Endothelial cell of umbilical vein (primary cell): Measurements from ENCODE around the gene FAM53B. TPM values are rescaled to one million over a fixed set of nuclear protein-coding genes. Genes with fewer than 3 reads are reported as not detected.

Experiments used
- BruUV-seq: library from RNA; stranded (reverse); fragments of 400-500 nt; replicated peaks from 2 replicates; lab custom pipeline; 2021; lab: Mats Ljungman, UMichigan
- CTCF ChIA-PET: fragments of 300-600, 350-600 bp; sonication (Branson Sonifier 250); formaldehyde crosslinking; loops from one replicate; lab custom pipeline; 2021; ENCODE audit warnings: antibody characterized with exemption, inconsistent platforms; lab: Charles Lee
- POLR2A ChIA-PET: fragments of 300-600, 350-600 bp; sonication (Branson Sonifier 250); formaldehyde crosslinking; loops from one replicate; lab custom pipeline; 2021; ENCODE audit warnings: antibody characterized with exemption, inconsistent platforms; lab: Charles Lee
- DNase-seq: peaks from one replicate; pipeline ENCODE4 v3.0.0-alpha.2; 2011; ENCODE audit warnings: low read depth, low spot score
- FAIRE-seq: peaks from 2 replicates; lab custom pipeline; 2011; peaks lifted over from hg19 to GRCh38; lab: Jason Lieb, UNC
- H2AFZ ChIP-seq: 2 replicates; pipeline ENCODE4 v1.6.0; 2012; ENCODE audit warnings: low read depth, low read length, control low read depth, inconsistent platforms
- H3K27ac ChIP-seq: 2 replicates; pipeline ENCODE4 v1.5.1; 2011; ENCODE audit warnings: low read depth, mild to moderate bottlenecking, control low read depth, low read length, moderate library complexity; ENCODE audit not compliant: insufficient read depth
- H3K27me3 ChIP-seq, 2 experiments: 2 replicates each; pipeline versions ENCODE4 v1.6.0 to v1.6.1; 2011; ENCODE audit warnings: low read length in 2 of 2, mixed read lengths in 1 of 2; ENCODE audit not compliant: control insufficient read depth in 2 of 2, insufficient read depth in 2 of 2
- H3K36me3 ChIP-seq, 2 experiments: 2 replicates in 1 of 2; 3 replicates in 1 of 2; pipeline ENCODE4 v1.5.1; 2011; ENCODE audit warnings: low read length in 2 of 2, mild to moderate bottlenecking in 1 of 2, moderate library complexity in 1 of 2; ENCODE audit not compliant: control insufficient read depth in 2 of 2, insufficient read depth in 2 of 2; ENCODE audit errors: extremely low read depth in 1 of 2
- H3K4me1 ChIP-seq: 3 replicates; pipeline ENCODE4 v1.5.1; 2011; ENCODE audit warnings: mild to moderate bottlenecking, low read length; ENCODE audit not compliant: control insufficient read depth, insufficient read depth; ENCODE audit errors: extremely low read depth
- H3K4me2 ChIP-seq: 2 replicates; pipeline ENCODE4 v1.6.1; 2011; ENCODE audit warnings: low read length, control low read depth, mixed read lengths; ENCODE audit not compliant: insufficient read depth
- H3K4me3 ChIP-seq, 3 experiments: fragments of 200-600 bp in 1 of 3; sonication (generic), shearing (Covaris generic) in 1 of 3; replicated peaks in 1 of 3; 2 replicates each; pipeline ENCODE4 v1.5.1; 2011 to 2016; ENCODE audit warnings: control low read depth in 3 of 3, low read length in 3 of 3, mild to moderate bottlenecking in 2 of 3, inconsistent platforms in 1 of 3, low read depth in 1 of 3, moderate library complexity in 1 of 3; ENCODE audit not compliant: insufficient read depth in 1 of 3
- H3K79me2 ChIP-seq: 2 replicates; pipeline ENCODE4 v1.6.0; 2012; ENCODE audit warnings: low read length, inconsistent platforms; ENCODE audit not compliant: control insufficient read depth, insufficient read depth
- H3K9ac ChIP-seq: replicated peaks from 2 replicates; pipeline ENCODE3; 2011; ENCODE audit warnings: low read length, control low read depth; ENCODE audit not compliant: insufficient read depth; ENCODE audit errors: extremely low read depth
- H3K9me1 ChIP-seq: replicated peaks from 3 replicates; pipeline ENCODE4 v1.6.0; 2011; ENCODE audit warnings: mild to moderate bottlenecking, low read length; ENCODE audit not compliant: control insufficient read depth, insufficient read depth; ENCODE audit errors: extremely low read depth
- H3K9me3 ChIP-seq: replicated peaks from 2 replicates; pipeline ENCODE4 v1.5.1; 2012; ENCODE audit warnings: low read length, inconsistent platforms; ENCODE audit not compliant: control insufficient read depth, insufficient read depth
- H4K20me1 ChIP-seq: replicated peaks from 2 replicates; pipeline ENCODE3; 2011; ENCODE audit warnings: mild to moderate bottlenecking, low read length; ENCODE audit not compliant: control insufficient read depth, insufficient read depth; ENCODE audit errors: extremely low read depth
- EZH2 ChIP-seq: IDR thresholded peaks from 2 replicates; pipeline ENCODE4 v1.6.1; 2012; ENCODE audit warnings: borderline replicate concordance, low read depth, mild to moderate bottlenecking, moderate library complexity, low read length, inconsistent platforms; ENCODE audit not compliant: severe bottlenecking
- FOS ChIP-seq: IDR thresholded peaks from 2 replicates; pipeline ENCODE4 v1.6.1; 2011; ENCODE audit warnings: mild to moderate bottlenecking, low read length, moderate library complexity, borderline replicate concordance; ENCODE audit not compliant: insufficient read depth
- GATA2 ChIP-seq: IDR thresholded peaks from 2 replicates; pipeline ENCODE4 v1.7.0; 2011; ENCODE audit warnings: low read depth, mild to moderate bottlenecking, moderate library complexity, mixed read lengths, low read length; ENCODE audit not compliant: insufficient read length, insufficient read depth
- JUN ChIP-seq: IDR thresholded peaks from 2 replicates; pipeline ENCODE4 v1.6.1; 2011; ENCODE audit warnings: borderline replicate concordance, low read depth; ENCODE audit not compliant: insufficient read length, insufficient read depth
- MAX ChIP-seq: IDR thresholded peaks from 2 replicates; pipeline ENCODE4 v1.6.1; 2011; ENCODE audit not compliant: insufficient read depth, insufficient read length
- MYC ChIP-seq: IDR thresholded peaks from one replicate; pipeline ENCODE4 v1.6.1; 2011; ENCODE audit warnings: mild to moderate bottlenecking, low read depth, low read length
- POLR2A ChIP-seq: IDR thresholded peaks from 2 replicates; pipeline ENCODE4 v1.6.1; 2012; ENCODE audit warnings: low read depth, mild to moderate bottlenecking, control low read depth, low read length
- POLR2AphosphoS5 ChIP-seq: IDR thresholded peaks from 2 replicates; pipeline ENCODE4 v1.6.1; 2012; ENCODE audit warnings: low read depth, mild to moderate bottlenecking, control low read depth, low read length, moderate library complexity; ENCODE audit not compliant: insufficient read depth
- dilution Hi-C: fragments of 300-500 bp; cut with MboI; formaldehyde crosslinking; loops from one replicate; pipeline ENCODE4 v1.15.0; 2019; ENCODE audit warnings: low sequenced_read_pairs; ENCODE audit not compliant: extremely low pct_ligation_motif_present
- intact Hi-C: fragments of 100-400 bp; cut with micrococcal nuclease; formaldehyde crosslinking; loops from one replicate; pipeline ENCODE4 v1.10.0; 2022
- polyA plus RNA-seq, 4 experiments: library from polyadenylated mRNA; depleted of rRNA in 3 of 4; stranded (reverse) in 3 of 4; unstranded in 1 of 4; fragments of >200 nt; gene quantifications; 2 replicates each; pipeline versions ENCODE4 v1.2.1 to v1.2.3, GENCODE V29; 2011 to 2012; ENCODE audit warnings: missing spikeins in 1 of 4
- total RNA-seq: library from RNA; stranded (reverse); gene quantifications from 2 replicates; pipeline ENCODE4 v1.2.3, GENCODE V29; 2021
- TF ChIP-seq, protein P1 (sequence below), 2 donors: IDR thresholded peaks; 1 replicate in 1 of 2; 2 replicates in 1 of 2; pipeline ENCODE4 v1.5.1; 2011; ENCODE audit warnings: low read length in 2 of 2, mild to moderate bottlenecking in 2 of 2, moderate library complexity in 2 of 2, control low read depth in 1 of 2, inconsistent platforms in 1 of 2, low read depth in 1 of 2; ENCODE audit not compliant: insufficient read depth in 1 of 2; ENCODE audit errors: extremely low read depth in 1 of 2

Gene FAM53B
- total and polyA plus RNA-seq, 2 donors (not counting 3 experiments of a cell fraction or from before 2014, with no cell fraction given): 8.5 to 21.1 TPM

- H3K4me3 ChIP-seq: no peak overlapping the region
- BruUV-seq: no TSS peak
- H3K36me3 ChIP-seq: peaks cover 0 to 2% of the 10 kb centered on the region in 2 experiments
- H3K9me3 ChIP-seq: no peaks in the 10 kb centered on the region
- H3K9me1 ChIP-seq: no peaks in the 10 kb centered on the region
- H3K9ac ChIP-seq: no peak overlapping the region
- no peak overlapping the region for H2AFZ ChIP-seq
- ChIA-PET CTCF (interaction anchor here (1.8 kb wide), 1 partner anchor 125 kb away, joined by 6 read pairs; no protein-coding TSS in a partner anchor), POLR2A (no interaction called here)
- dilution Hi-C loops (no loop called here), intact Hi-C loops (no loop called here)
- no peak for FAIRE-seq
- peaks cover 7% of the 10 kb centered on the region for H3K4me1 ChIP-seq
- H3K79me2 ChIP-seq: no peaks in the 10 kb centered on the region
- no peak overlapping the region for H3K4me2 ChIP-seq
- H3K27me3 ChIP-seq: no peaks in the 10 kb centered on the region
- no peak for TF ChIP-seq FOS
- no peak for TF ChIP-seq POLR2AphosphoS5
- no peak for TF ChIP-seq GATA2
- TF ChIP-seq MYC: no peak
- TF ChIP-seq, protein P1, sequence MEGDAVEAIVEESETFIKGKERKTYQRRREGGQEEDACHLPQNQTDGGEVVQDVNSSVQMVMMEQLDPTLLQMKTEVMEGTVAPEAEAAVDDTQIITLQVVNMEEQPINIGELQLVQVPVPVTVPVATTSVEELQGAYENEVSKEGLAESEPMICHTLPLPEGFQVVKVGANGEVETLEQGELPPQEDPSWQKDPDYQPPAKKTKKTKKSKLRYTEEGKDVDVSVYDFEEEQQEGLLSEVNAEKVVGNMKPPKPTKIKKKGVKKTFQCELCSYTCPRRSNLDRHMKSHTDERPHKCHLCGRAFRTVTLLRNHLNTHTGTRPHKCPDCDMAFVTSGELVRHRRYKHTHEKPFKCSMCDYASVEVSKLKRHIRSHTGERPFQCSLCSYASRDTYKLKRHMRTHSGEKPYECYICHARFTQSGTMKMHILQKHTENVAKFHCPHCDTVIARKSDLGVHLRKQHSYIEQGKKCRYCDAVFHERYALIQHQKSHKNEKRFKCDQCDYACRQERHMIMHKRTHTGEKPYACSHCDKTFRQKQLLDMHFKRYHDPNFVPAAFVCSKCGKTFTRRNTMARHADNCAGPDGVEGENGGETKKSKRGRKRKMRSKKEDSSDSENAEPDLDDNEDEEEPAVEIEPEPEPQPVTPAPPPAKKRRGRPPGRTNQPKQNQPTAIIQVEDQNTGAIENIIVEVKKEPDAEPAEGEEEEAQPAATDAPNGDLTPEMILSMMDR (IDR thresholded peaks at IDR 0.05; ENCODE audit: extremely low read depth in 1 of 2, insufficient read depth in 1 of 2, low read depth in 1 of 2, low read length in 2 of 2): no peak
- TF ChIP-seq JUN: no peak
- TF ChIP-seq EZH2: no peak
- TF ChIP-seq MAX: no peak
- TF ChIP-seq POLR2A: no peak
- H3K27ac ChIP-seq: no peak overlapping the region
- H4K20me1 ChIP-seq: no peaks in the 10 kb centered on the region
- no peak for DNase-seq
Observed at GRCh38 chr10:124616040-124616835, 127.9 kb downstream of the FAM53B start.
